Measurements from ENCODE around the gene MSI2. TPM values are rescaled to one million over a fixed set of nuclear protein-coding genes. Genes with fewer than 3 reads are reported as not detected.

The MSI2 gene
- total and polyA plus RNA-seq, 2 experiments from 2014 or later = 4.3 to 17.9 TPM

- Histone ChIP-seq H3K4me3 (no peak overlapping the region), H3K4me1 (ENCODE audit: insufficient read depth) (no peaks in the 10 kb centered on the region), H3K27ac (no peak overlapping the region), H2AFZ (no peak overlapping the region), H4K20me1 (ENCODE audit: insufficient read depth) (no peaks in the 10 kb centered on the region), H3K36me3 (ENCODE audit: low read depth) (no peaks in the 10 kb centered on the region), H3K27me3 (replicated peaks; ENCODE audit: insufficient read depth) (no peaks in the 10 kb centered on the region), H3F3A (ENCODE audit: insufficient read depth) (no peaks in the 10 kb centered on the region), H3K9ac (no peak overlapping the region), H3K9me2 (ENCODE audit: insufficient read depth) (no peaks in the 10 kb centered on the region), H3K9me3 (ENCODE audit: low read depth) (no peaks in the 10 kb centered on the region), H3K4me2 (ENCODE audit: unreplicated experiment) (no peak overlapping the region), H3K79me2 (ENCODE audit: insufficient read depth) (no peaks in the 10 kb centered on the region)
- TF ChIP-seq EZH2phosphoT487 (IDR thresholded peaks at IDR 0.05; ENCODE audit: insufficient read depth, low read depth) (no peak), EZH2 (IDR thresholded peaks at IDR 0.05; ENCODE audit: insufficient read depth, poor library complexity, severe bottlenecking) (no peak)
- 85 to 92% methylated on average over 6 of the region's 6 CpGs for WGBS, 2 experiments (ENCODE audit: low coverage in 1 of 2, low lambda C conversion rate in 2 of 2, missing lambda C conversion rate in 2 of 2)
- in situ Hi-C loops (cut with MboI) = no loop called here
- DNase-seq = no peak
Observed at GRCh38 chr17:57330587-57330986, 74.3 kb downstream of the MSI2 start.

DNA sequence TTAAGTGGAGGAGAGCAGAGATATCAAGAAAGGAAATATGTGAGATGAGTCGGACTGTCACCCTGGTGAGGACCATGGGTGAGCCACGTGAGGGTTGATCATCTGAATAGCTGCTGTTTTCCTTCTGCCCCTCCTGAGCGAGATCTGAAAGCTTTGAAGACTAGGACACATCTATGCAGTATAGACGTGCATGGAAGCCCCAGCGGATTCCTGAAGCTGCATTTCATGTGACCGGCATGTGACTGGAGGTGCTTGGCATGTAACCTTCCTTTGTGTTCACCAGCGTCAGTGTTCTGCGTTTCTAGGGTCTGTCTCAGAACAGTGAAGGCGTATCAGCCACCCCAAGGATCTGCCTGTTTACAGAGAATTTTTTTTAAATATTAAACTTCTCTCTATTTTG, 75.1 kb downstream of the MSI2 start:
- Histone ChIP-seq H3K9me3 (ENCODE audit: low read depth) (no peaks in the 10 kb centered on the region), H3F3A (ENCODE audit: insufficient read depth) (no peaks in the 10 kb centered on the region), H3K36me3 (ENCODE audit: low read depth) (no peaks in the 10 kb centered on the region), H3K4me1 (ENCODE audit: insufficient read depth) (no peaks in the 10 kb centered on the region), H3K4me3 (no peak overlapping the region), H3K79me2 (ENCODE audit: insufficient read depth) (no peaks in the 10 kb centered on the region), H3K27me3 (replicated peaks; ENCODE audit: insufficient read depth) (no peaks in the 10 kb centered on the region), H3K27ac (no peak overlapping the region), H3K4me2 (ENCODE audit: unreplicated experiment) (no peak overlapping the region), H3K9ac (no peak overlapping the region), H3K9me2 (ENCODE audit: insufficient read depth) (no peaks in the 10 kb centered on the region), H4K20me1 (ENCODE audit: insufficient read depth) (no peaks in the 10 kb centered on the region), H2AFZ (no peak overlapping the region)
- TF ChIP-seq EZH2 (IDR thresholded peaks at IDR 0.05; ENCODE audit: insufficient read depth, poor library complexity, severe bottlenecking) (no peak), EZH2phosphoT487 (IDR thresholded peaks at IDR 0.05; ENCODE audit: insufficient read depth, low read depth) (no peak)
- WGBS, 2 experiments (ENCODE audit: low coverage in 1 of 2, low lambda C conversion rate in 2 of 2, missing lambda C conversion rate in 2 of 2) = 93 to 94% methylated on average over 9 of the region's 9 CpGs
- in situ Hi-C loops (cut with MboI) = no loop called here
- DNase-seq = no peak

DNA sequence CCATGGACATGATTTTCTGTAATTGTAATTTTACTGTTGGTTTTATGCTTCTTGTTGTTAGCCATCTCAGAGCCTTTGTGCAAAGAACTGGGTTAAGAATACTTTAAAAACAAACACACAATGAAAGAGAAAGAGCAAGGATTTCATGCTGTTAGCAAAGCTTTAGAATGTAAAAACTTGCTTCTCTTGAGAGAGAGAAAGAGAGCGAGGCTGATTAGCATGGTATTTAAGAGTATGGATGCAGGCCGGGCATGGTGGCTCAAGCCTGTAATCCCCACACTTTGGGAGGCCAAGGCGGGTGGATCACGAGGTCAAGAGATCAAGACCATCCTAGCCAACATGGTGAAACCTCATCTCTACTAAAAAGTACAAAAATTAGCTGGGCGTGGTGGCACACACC, 76.2 kb downstream of the MSI2 start:
- no peak overlapping the region for H3K4me3 ChIP-seq
- 79 to 84% methylated on average over 5 of the region's 5 CpGs for WGBS, 2 experiments (ENCODE audit: low coverage in 1 of 2, low lambda C conversion rate in 2 of 2, missing lambda C conversion rate in 2 of 2)
- H3F3A ChIP-seq (ENCODE audit: insufficient read depth) = no peaks in the 10 kb centered on the region
- H2AFZ ChIP-seq = no peak overlapping the region
- no peak overlapping the region for H3K9ac ChIP-seq
- H4K20me1 ChIP-seq (ENCODE audit: insufficient read depth) = no peaks in the 10 kb centered on the region
- no peaks in the 10 kb centered on the region for H3K36me3 ChIP-seq (ENCODE audit: low read depth)
- in situ Hi-C loops (cut with MboI) = no loop called here
- H3K9me2 ChIP-seq (ENCODE audit: insufficient read depth) = no peaks in the 10 kb centered on the region
- no peak for TF ChIP-seq EZH2phosphoT487 (IDR thresholded peaks at IDR 0.05; ENCODE audit: insufficient read depth, low read depth)
- no peak for TF ChIP-seq EZH2 (IDR thresholded peaks at IDR 0.05; ENCODE audit: insufficient read depth, poor library complexity, severe bottlenecking)
- no peak for DNase-seq
- H3K4me2 ChIP-seq (ENCODE audit: unreplicated experiment) = no peak overlapping the region
- no peaks in the 10 kb centered on the region for H3K79me2 ChIP-seq (ENCODE audit: insufficient read depth)
- no peak overlapping the region for H3K27ac ChIP-seq
- no peaks in the 10 kb centered on the region for H3K27me3 ChIP-seq (replicated peaks; ENCODE audit: insufficient read depth)
- H3K9me3 ChIP-seq (ENCODE audit: low read depth) = no peaks in the 10 kb centered on the region
- H3K4me1 ChIP-seq (ENCODE audit: insufficient read depth) = no peaks in the 10 kb centered on the region

- no peaks in the 10 kb centered on the region for H3K79me2 ChIP-seq (ENCODE audit: insufficient read depth)
- H3K4me2 ChIP-seq (ENCODE audit: unreplicated experiment) = no peak overlapping the region
- in situ Hi-C loops (cut with MboI) = no loop called here
- H3F3A ChIP-seq (ENCODE audit: insufficient read depth) = no peaks in the 10 kb centered on the region
- no peaks in the 10 kb centered on the region for H3K9me3 ChIP-seq (ENCODE audit: low read depth)
- H3K27me3 ChIP-seq (replicated peaks; ENCODE audit: insufficient read depth) = no peaks in the 10 kb centered on the region
- WGBS, 2 experiments (ENCODE audit: low coverage in 1 of 2, low lambda C conversion rate in 2 of 2, missing lambda C conversion rate in 2 of 2) = 90 to 94% methylated on average over 7 of the region's 7 CpGs
- H2AFZ ChIP-seq = no peak overlapping the region
- H3K4me1 ChIP-seq (ENCODE audit: insufficient read depth) = no peaks in the 10 kb centered on the region
- H3K4me3 ChIP-seq = no peak overlapping the region
- no peaks in the 10 kb centered on the region for H4K20me1 ChIP-seq (ENCODE audit: insufficient read depth)
- H3K27ac ChIP-seq = no peak overlapping the region
- no peak overlapping the region for H3K9ac ChIP-seq
- DNase-seq = no peak
- TF ChIP-seq EZH2 (IDR thresholded peaks at IDR 0.05; ENCODE audit: insufficient read depth, poor library complexity, severe bottlenecking) (no peak), EZH2phosphoT487 (IDR thresholded peaks at IDR 0.05; ENCODE audit: insufficient read depth, low read depth) (no peak)
- H3K9me2 ChIP-seq (ENCODE audit: insufficient read depth) = no peaks in the 10 kb centered on the region
- H3K36me3 ChIP-seq (ENCODE audit: low read depth) = no peaks in the 10 kb centered on the region
Observed at GRCh38 chr17:57335195-57335792, 79.0 kb downstream of the MSI2 start.

DNA sequence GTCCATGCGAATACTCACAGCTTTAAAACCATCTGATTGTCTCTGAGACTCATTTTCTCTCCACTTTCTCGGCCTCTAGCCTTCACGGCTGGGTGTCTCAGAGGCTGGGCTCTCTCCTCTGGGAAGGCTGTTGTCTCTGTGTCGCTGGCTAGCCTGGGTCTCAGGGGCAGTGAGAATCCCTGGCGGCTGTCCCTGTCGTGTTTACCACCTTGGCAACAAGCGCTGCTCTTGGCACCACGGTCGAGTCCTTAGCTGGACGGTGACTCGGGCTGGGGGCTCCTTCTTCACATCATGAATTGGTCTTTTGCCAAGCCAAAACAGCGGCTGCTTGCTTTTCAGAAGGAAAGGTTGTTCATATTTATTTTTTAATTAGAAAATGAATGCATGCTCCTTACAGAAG, 81.1 kb downstream of the MSI2 start:
- Histone ChIP-seq H3K4me3 (no peak overlapping the region), H3F3A (ENCODE audit: insufficient read depth) (no peaks in the 10 kb centered on the region), H3K27me3 (replicated peaks; ENCODE audit: insufficient read depth) (no peaks in the 10 kb centered on the region), H3K36me3 (ENCODE audit: low read depth) (no peaks in the 10 kb centered on the region), H3K4me1 (ENCODE audit: insufficient read depth) (no peaks in the 10 kb centered on the region), H3K9me3 (ENCODE audit: low read depth) (no peaks in the 10 kb centered on the region), H3K27ac (no peak overlapping the region), H3K4me2 (ENCODE audit: unreplicated experiment) (no peak overlapping the region), H3K79me2 (ENCODE audit: insufficient read depth) (no peaks in the 10 kb centered on the region), H3K9ac (no peak overlapping the region), H2AFZ (no peak overlapping the region), H4K20me1 (ENCODE audit: insufficient read depth) (no peaks in the 10 kb centered on the region), H3K9me2 (ENCODE audit: insufficient read depth) (no peaks in the 10 kb centered on the region)
- DNase-seq = no peak
- in situ Hi-C loops (cut with MboI) = no loop called here
- TF ChIP-seq EZH2 (IDR thresholded peaks at IDR 0.05; ENCODE audit: insufficient read depth, poor library complexity, severe bottlenecking) = no peak
- TF ChIP-seq EZH2phosphoT487 (IDR thresholded peaks at IDR 0.05; ENCODE audit: insufficient read depth, low read depth) = no peak
- 91 to 92% methylated on average over 12 of the region's 12 CpGs for WGBS, 2 experiments (ENCODE audit: low coverage in 1 of 2, low lambda C conversion rate in 2 of 2, missing lambda C conversion rate in 2 of 2)

All from GM23248 (cell line).